GF-D8 (cell line): Measurements from ENCODE around the gene ROCK1.
A peak's percentile ranks its signal among the peaks of the same experiment; 100 is the strongest.
"Not testable (repeated sequence)": the region's sequence is repeated elsewhere in the genome, so short reads cannot be mapped to it uniquely, and the experiment has no call there.

ENCODE experiments used
- DNase-seq: peaks from one replicate; lab custom pipeline; 2025; lab: John Stamatoyannopoulos, UW

Gene ROCK1

DNA sequence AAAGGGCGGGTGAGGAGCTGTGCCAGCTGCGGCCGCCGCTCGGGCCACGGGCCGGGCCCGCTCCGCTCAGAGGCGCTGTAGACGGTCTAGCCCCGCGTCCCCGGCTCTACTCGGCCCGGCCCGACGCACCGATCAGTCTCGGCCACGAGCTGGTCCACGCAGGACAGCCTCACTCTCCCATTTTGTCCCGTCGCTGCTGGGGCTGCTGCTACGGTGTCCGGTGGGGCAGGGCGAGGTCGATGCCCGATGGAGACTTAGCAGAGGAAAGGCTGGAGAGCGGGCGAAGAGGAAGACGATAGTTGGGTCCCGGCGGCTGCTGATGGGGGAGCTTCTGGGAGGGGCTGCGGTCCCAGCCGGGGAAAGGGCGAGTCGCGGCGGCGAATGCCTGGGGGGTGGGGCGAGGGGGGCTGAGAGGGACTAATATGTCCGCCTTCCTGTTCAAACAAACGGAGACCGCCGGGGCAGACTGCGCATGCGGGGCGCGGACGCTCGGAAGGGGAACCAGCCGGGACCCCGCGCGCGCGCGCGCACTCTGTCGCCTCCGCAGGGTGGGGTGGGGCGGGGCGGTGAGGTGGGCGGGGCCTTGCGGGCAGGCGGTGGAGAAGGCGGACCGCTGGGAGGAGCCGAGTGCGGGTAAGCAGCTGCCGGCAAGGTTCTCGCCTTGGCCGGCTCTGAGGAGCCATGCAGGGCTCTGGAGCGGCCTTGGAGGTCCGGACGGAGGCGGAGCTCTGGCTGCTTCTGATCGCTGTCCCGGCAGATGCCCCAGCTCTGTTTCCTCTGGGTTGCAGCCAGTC, at the start of gene ROCK1:
Gene ROCK1 (minus strand): TSS at position 468 of the 794 bp plus-strand sequence. CDS start 903 bp downstream, outside the sequence.
- DNase-seq, result peak; percentile 97

DNA sequence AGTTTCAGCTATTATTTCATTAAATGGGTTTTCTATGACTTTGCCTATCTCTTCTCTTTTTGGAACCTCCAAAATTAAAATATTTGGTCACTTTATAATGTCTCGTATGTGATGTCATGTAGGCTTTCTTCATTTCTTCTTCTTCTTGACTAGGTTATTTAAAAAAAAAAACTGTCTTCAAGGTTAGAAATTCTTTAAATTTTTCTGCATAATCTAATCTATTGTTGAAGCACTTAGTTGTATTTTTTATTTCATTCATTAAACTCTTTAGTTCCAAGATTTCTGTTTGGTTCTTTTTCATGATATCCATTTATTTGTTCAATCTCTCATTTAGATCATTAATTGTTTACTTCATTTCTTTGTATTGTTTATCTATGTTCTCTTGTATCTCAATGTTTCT, 43.8 kb upstream of the ROCK1 start:
- DNase-seq, result no peak

DNA sequence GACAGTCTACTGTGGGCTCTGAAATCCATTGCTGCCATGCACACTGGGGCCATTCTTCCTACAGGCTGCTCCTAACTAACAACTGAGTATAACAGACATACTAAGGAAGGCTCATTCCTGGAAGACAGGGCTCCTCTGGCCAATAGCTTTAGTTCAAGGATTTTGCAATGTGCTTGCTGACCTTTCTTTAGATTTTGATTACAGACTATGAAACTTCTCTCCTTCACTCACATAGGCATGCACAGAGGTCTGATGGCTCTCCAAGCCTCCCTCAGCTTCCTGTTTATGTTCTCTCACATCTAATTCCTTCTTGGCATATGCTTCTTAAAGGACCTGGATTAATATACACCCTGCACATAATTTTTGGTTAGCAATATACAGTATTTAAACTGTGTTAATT, 34.4 kb upstream of the ROCK1 start:
- no peak for DNase-seq

- DNase-seq, result no peak
These were observed 33.8 kb upstream of the ROCK1 start for GRCh38 chr18:21145371-21145770.

GRCh38 chr18:21141668-21142422, 30.2 kb upstream of the ROCK1 start:
- DNase-seq, result no peak

GRCh38 chr18:21137719-21138488, 26.3 kb upstream of the ROCK1 start:
- DNase-seq, result not testable (repeated sequence)

- DNase-seq, result peak; percentile 20
These were observed 23.3 kb upstream of the ROCK1 start for GRCh38 chr18:21134895-21135294.

GRCh38 chr18:21132398-21132918, 20.8 kb upstream of the ROCK1 start:
- DNase-seq, result no peak

- DNase-seq, result no peak
These were observed 20.1 kb upstream of the ROCK1 start for GRCh38 chr18:21131698-21132227.

- no peak for DNase-seq
These were observed 18.1 kb upstream of the ROCK1 start for GRCh38 chr18:21129566-21130216.

DNA sequence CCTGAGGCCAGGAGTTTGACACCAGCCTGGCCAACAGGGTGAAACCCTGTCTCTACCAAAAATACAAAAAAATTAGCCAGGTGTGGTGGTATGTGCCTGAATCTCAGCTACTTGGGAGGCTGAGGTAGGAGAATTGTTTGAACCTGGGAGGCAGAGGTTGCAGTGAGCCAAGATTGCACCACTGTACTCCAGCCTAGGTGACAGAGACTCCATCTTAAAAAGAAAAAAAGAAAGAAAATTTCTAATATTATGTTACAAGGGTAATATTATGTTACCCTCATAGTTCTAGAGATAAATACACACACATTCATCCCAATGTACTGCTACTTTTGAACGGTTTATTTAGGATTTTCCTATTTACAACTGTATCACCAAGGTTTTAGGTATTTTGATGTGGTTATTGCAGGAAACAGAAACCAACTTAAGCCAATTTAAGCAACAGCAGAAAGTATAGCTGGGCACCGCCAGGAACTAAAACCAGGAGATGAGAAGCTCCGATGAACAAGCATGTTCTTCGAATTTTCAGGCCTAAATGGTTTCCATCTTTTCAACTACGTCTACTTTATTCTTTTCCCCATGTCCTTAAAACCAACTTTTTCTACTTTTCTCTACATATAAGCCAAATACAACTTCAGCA, 11.8 kb upstream of the ROCK1 start:
- no peak for DNase-seq

DNA sequence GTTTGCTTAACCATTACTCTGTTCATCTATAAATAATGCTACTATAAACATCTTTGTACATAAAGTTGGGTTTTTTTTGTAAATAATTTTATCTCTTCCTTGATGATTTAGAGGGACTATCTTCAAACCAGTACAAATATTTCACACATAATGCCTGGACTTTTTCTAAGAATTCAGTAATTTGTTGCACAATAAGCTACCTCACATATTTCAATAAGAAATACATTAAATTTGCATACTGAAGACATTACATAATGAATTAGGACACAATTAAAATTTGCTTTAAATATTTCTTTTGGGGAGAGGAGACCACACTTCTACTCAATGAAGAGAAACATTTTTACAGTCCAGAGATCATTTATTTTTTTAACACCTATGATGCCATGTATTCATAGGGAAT, 7.2 kb upstream of the ROCK1 start:
- no peak for DNase-seq

DNA sequence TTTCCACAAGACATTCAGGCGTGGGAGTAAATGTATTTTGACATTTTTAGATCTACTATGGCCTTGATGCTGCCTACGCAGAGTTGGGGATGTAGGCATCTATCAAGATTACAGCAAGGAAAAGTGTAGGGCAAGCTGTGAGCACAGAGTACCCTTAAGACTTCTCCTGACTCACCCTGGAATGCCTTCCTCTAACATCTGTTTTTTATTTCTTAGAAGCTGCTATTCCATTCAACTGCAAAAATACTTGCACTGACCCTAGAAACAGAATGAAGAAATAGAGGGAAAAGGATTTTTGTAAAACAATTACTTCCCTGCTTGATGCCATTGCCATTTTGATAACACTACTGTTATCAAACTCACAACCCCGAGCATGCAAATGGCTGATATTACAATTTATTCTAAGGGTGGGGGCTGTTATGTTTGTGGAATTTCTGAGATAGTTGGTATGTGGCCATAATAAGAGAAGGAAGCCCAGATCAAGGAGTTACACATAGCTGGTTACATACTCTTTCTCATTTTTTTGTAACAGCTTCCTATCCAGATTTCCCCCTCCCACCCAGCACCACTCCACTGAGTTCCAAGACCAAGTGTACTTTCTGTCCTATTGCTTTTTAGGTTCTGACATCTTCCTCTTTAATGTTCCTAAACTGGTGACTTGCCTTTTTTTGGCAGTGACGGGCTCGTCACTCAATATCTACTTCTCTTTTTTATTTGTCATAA, 6.0 kb upstream of the ROCK1 start:
- peak; percentile 14 for DNase-seq

DNA sequence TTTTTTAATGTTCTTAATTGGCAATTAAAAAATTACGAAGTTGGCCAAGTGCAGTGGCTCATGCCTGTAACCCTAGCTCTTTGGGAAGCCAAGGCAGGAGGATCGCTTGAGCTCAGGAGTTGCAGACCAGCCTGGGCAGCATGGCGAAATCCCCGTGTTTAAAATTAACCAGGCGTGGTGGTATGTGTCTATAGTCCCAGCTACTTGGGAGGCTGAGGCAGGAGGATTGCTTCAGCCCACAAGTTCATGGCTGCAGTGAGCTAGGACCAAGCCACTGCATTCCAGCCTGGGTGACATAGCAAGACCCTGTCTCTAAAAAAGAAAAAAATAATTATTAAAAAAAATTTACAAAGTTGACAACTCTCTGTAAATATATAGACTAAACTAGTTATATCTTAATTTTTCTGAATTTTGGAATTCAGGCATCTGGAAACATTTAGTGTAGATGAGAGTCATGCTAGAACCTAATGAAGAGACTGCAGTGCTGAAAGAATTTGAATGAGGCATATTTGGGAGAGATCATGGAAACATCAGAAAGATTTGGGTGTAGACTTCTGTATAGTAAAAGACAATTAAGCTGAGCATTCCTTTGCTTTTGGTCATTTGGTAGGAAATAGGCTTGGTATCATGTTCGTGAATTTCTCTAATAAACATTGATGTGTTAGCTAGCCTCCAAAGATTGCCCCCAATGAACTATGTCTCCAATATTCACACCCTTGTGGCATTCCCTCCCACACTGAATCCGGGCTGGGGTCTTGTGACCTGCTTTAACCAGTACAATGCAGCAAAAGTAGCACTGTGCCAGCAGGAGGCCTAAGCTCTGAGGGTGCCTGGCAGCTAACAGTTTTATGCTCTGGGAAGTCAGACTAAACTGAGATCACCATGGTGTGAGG, 4.2 kb upstream of the ROCK1 start:
- DNase-seq, result no peak

DNA sequence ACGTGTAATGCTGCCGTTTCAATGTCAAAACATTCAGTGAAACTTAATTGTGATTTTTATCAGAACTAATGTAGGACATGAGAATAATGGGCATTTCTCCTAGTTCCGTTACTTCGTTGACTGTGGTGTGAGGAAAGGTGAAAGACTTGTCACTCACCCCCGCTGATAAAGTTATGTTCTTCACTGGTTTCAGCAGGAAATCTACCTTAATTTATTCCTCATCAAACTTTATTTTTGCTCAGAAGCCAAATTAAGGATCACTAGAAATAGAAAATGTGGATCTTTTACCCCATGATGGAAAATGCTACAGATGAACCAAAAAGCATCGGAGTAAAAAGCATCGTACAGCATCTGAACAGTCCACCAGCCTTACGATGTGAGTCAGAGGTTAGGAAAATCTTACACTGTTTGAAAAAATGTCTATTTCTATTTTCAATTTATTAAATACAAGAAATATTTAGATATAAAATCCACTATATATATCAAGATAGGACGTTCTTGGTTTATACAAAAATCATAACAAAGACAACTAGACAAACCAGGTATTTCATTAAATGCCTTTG, 1.0 kb upstream of the ROCK1 start:
- DNase-seq, result no peak

DNA sequence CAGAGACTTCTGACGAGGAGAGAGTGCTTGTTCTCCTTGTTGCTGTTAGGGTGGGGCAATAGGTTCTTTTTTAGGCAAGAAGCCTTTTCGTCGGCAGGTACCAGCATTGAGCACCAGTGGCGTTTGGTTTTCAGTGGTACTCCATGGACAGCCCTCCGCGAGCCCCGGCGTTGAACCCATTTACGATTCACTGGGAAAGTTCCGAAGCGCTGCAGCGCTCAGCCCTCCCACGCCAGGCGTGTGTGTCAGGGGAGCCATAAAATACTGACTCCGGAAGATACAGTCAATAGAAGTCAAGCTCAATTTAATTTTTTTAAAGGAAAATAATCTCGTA, 494 bp upstream of the ROCK1 start:
- DNase-seq, result no peak

- DNase-seq, result peak; percentile 69
These were observed 784 bp downstream of the ROCK1 start for GRCh38 chr18:21110713-21111345.

GRCh38 chr18:21109936-21110712, 1.5 kb downstream of the ROCK1 start:
- DNase-seq, result no peak
